SK-N-SH treated with all-trans-retinoic acid at 6 μM for 48 hours (cell line): ENCODE results near the gene ZNF562.

Source experiments
- ATAC-seq: fragments of 200-7000 bp; cut with Tn5 transposase; 3 replicates; pipeline ENCODE4 v1.9.1; 2020; ENCODE audit warnings: mild to moderate bottlenecking, moderate library complexity
- ARNTL ChIP-seq: fragments of 450-650 bp; formaldehyde crosslinking; IDR thresholded peaks from 2 replicates; pipeline ENCODE4 v1.5.0; 2020; ENCODE audit warnings: low read depth, mild to moderate bottlenecking, moderate library complexity, borderline replicate concordance
- BACH2 ChIP-seq: fragments of 250-450 bp; sonication (Bioruptor Pico); IDR thresholded peaks from 2 replicates; pipeline ENCODE4 v1.9.0; 2021; ENCODE audit warnings: mild to moderate bottlenecking, borderline replicate concordance
- CREB5 ChIP-seq: fragments of 250-450 bp; sonication (Bioruptor Pico); IDR thresholded peaks from 2 replicates; pipeline ENCODE4 v1.5.1; 2020; ENCODE audit warnings: low read depth, mild to moderate bottlenecking, moderate library complexity
- CSDC2 ChIP-seq: fragments of 250-450 bp; sonication (Bioruptor Pico); IDR thresholded peaks from 2 replicates; pipeline ENCODE4 v1.5.0; 2020; ENCODE audit warnings: mild to moderate bottlenecking, moderate library complexity
- CSRNP3 ChIP-seq: fragments of 250-450 bp; sonication (Bioruptor Pico); IDR thresholded peaks from 2 replicates; pipeline ENCODE4 v1.5.1; 2021; ENCODE audit warnings: mild to moderate bottlenecking, moderate library complexity
- ESRRG ChIP-seq: fragments of 250-450 bp; sonication (Bioruptor Pico); IDR thresholded peaks from 2 replicates; pipeline ENCODE4 v1.6.1; 2021; ENCODE audit warnings: mild to moderate bottlenecking
- GLIS3 ChIP-seq: fragments of 250-450 bp; sonication (Bioruptor Pico); IDR thresholded peaks from 2 replicates; pipeline ENCODE4 v1.5.0; 2020; ENCODE audit warnings: mild to moderate bottlenecking, moderate library complexity
- ISL1 ChIP-seq: fragments of 250-450 bp; sonication (Bioruptor Pico); IDR thresholded peaks from 2 replicates; pipeline ENCODE4 v2.1.2; 2022; ENCODE audit warnings: mild to moderate bottlenecking, moderate library complexity
- OSR1 ChIP-seq: fragments of 250-450 bp; sonication (Bioruptor Pico); IDR thresholded peaks from 2 replicates; pipeline ENCODE4 v1.8.0; 2022; ENCODE audit warnings: moderate library complexity, mild to moderate bottlenecking, inconsistent platforms
- PATZ1 ChIP-seq: fragments of 250-450 bp; sonication (Bioruptor Pico); IDR thresholded peaks from 2 replicates; pipeline ENCODE4 v1.8.0; 2020; ENCODE audit warnings: mild to moderate bottlenecking, moderate library complexity, borderline replicate concordance
- POU6F1 ChIP-seq: fragments of 250-450 bp; sonication (Bioruptor Pico); IDR thresholded peaks from 2 replicates; pipeline ENCODE4 v1.8.0; 2021; ENCODE audit warnings: low read depth, mild to moderate bottlenecking, moderate library complexity, borderline replicate concordance
- PPARA ChIP-seq: fragments of 250-450 bp; sonication (Bioruptor Pico); IDR thresholded peaks from 2 replicates; pipeline ENCODE4 v1.5.0; 2020; ENCODE audit warnings: mild to moderate bottlenecking, borderline replicate concordance
- RARB ChIP-seq: fragments of 250-450 bp; sonication (Bioruptor Pico); IDR thresholded peaks from 2 replicates; pipeline ENCODE4 v1.8.0; 2021; ENCODE audit warnings: mild to moderate bottlenecking, moderate library complexity
- SNAI2 ChIP-seq: fragments of 250-450 bp; sonication (Bioruptor Pico); IDR thresholded peaks from 2 replicates; pipeline ENCODE4 v1.5.0; 2020; ENCODE audit warnings: mild to moderate bottlenecking, moderate library complexity
- TOX ChIP-seq: fragments of 250-450 bp; sonication (Bioruptor Pico); IDR thresholded peaks from 2 replicates; pipeline ENCODE4 v1.8.0; 2021; ENCODE audit warnings: mild to moderate bottlenecking, moderate library complexity, borderline replicate concordance
- TSHZ2 ChIP-seq: fragments of 250-450 bp; sonication (Bioruptor Pico); IDR thresholded peaks from 2 replicates; pipeline ENCODE4 v1.5.0; 2020; ENCODE audit warnings: mild to moderate bottlenecking, moderate library complexity
- ZC3H10 ChIP-seq: fragments of 250-450 bp; sonication (Bioruptor Pico); IDR thresholded peaks from 2 replicates; pipeline ENCODE4 v1.5.1; 2021; ENCODE audit warnings: mild to moderate bottlenecking, moderate library complexity
- ZFP3 ChIP-seq: fragments of 250-450 bp; sonication (Bioruptor Pico); IDR thresholded peaks from 2 replicates; pipeline ENCODE4 v1.5.0; 2020; ENCODE audit warnings: mild to moderate bottlenecking, moderate library complexity
- ZFP30 ChIP-seq: fragments of 450-650 bp; formaldehyde crosslinking; IDR thresholded peaks from 2 replicates; pipeline ENCODE4 v1.5.0; 2022; ENCODE audit warnings: mild to moderate bottlenecking, moderate library complexity
- ZNF565 ChIP-seq: fragments of 450-650 bp; formaldehyde crosslinking; conservative IDR thresholded peaks from 2 replicates; pipeline ENCODE4 v1.5.0; 2020; ENCODE audit warnings: low read depth, mild to moderate bottlenecking, moderate library complexity
- ZNF70 ChIP-seq: fragments of 450-650 bp; formaldehyde crosslinking; IDR thresholded peaks from 2 replicates; pipeline ENCODE4 v1.5.0; 2020; ENCODE audit warnings: mild to moderate bottlenecking, moderate library complexity
- ZNF8 ChIP-seq: fragments of 450-650 bp; formaldehyde crosslinking; IDR thresholded peaks from 2 replicates; pipeline ENCODE4 v1.5.0; 2020; ENCODE audit warnings: mild to moderate bottlenecking, moderate library complexity

Gene ZNF562

GRCh38 chr19:9622531-9622930 lies 52.4 kb downstream of the ZNF562 start:
- TF ChIP-seq ZFP3 (CRISPR knock-in tag) (no peak), CREB5 (CRISPR knock-in tag) (no peak), ISL1 (CRISPR knock-in tag) (no peak), TSHZ2 (CRISPR knock-in tag) (no peak), CSRNP3 (CRISPR knock-in tag) (no peak), ZNF565 (CRISPR knock-in tag) (no peak), TOX (no peak), PATZ1 (no peak), CSDC2 (CRISPR knock-in tag) (no peak), ZC3H10 (CRISPR knock-in tag) (no peak), ESRRG (CRISPR knock-in tag) (no peak), ZNF70 (CRISPR knock-in tag) (no peak), GLIS3 (CRISPR knock-in tag) (no peak), PPARA (CRISPR knock-in tag) (no peak), ARNTL (CRISPR knock-in tag) (no peak), OSR1 (CRISPR knock-in tag) (no peak), BACH2 (CRISPR knock-in tag) (no peak), RARB (CRISPR knock-in tag) (no peak), ZNF8 (CRISPR knock-in tag) (no peak), ZFP30 (CRISPR knock-in tag) (no peak)
- no peak for ATAC-seq

- peak; percentile 95 for ATAC-seq
- TF ChIP-seq PATZ1 (peak; percentile 55; the same call in 1 of the 2 replicates), ZFP3 (CRISPR knock-in tag) (no peak), TSHZ2 (CRISPR knock-in tag) (0 out of 2 replicates have a peak, but pooled peaks have one; percentile 27), BACH2 (CRISPR knock-in tag) (no peak), ZNF8 (CRISPR knock-in tag) (no peak), POU6F1 (no peak), SNAI2 (CRISPR knock-in tag) (no peak), ZNF70 (CRISPR knock-in tag) (no peak), ISL1 (CRISPR knock-in tag) (no peak), ZFP30 (CRISPR knock-in tag) (no peak), PPARA (CRISPR knock-in tag) (no peak), CREB5 (CRISPR knock-in tag) (no peak), RARB (CRISPR knock-in tag) (no peak), ZC3H10 (CRISPR knock-in tag) (no peak), CSDC2 (CRISPR knock-in tag) (0 out of 2 replicates have a peak, but pooled peaks have one; percentile 8), OSR1 (CRISPR knock-in tag) (no peak)
Measured at GRCh38 chr19:9621156-9622037, 53.5 kb downstream of the ZNF562 start, which contains the start of gene ZNF561. ZNF561 (minus strand) TSS chr19:9621232; CDS start chr19:9619456, 1,776 bp downstream.
